ENCODE data around the gene CECR2. TPM values are rescaled to one million over a fixed set of nuclear protein-coding genes. Genes with fewer than 3 reads are reported as not detected.
A peak's percentile ranks its signal among the peaks of the same experiment; 100 is the strongest.

CECR2 gene
- total RNA-seq, 3 donors from 2014 or later: 0.32 to 0.66 (median 0.44) TPM

- no peak for TF ChIP-seq POLR2AphosphoS5 (IDR thresholded peaks at IDR 0.05)
- TF ChIP-seq POLR2A (IDR thresholded peaks at IDR 0.05): no peak
- no peak for TF ChIP-seq CTCF (IDR thresholded peaks at IDR 0.05)
- no peak overlapping the region for H3K27ac ChIP-seq
- no peak overlapping the region for H3K4me3 ChIP-seq
- H3K4me1 ChIP-seq: no peaks in the 10 kb centered on the region
- no peaks in the 10 kb centered on the region for H3K9me3 ChIP-seq
- H3K27me3 ChIP-seq: no peaks in the 10 kb centered on the region
- H3K36me3 ChIP-seq: no peaks in the 10 kb centered on the region
- no peak for DNase-seq (ENCODE audit: low spot score in 2 of 2)
- intact Hi-C loops (cut with DNase I; ENCODE audit: low total_unique reads): no loop called here
These were observed 154.7 kb downstream of the CECR2 start for GRCh38 chr22:17523925-17524324.

- Histone ChIP-seq H3K36me3 (no peaks in the 10 kb centered on the region), H3K9me3 (no peaks in the 10 kb centered on the region), H3K27ac (no peak overlapping the region), H3K4me1 (no peaks in the 10 kb centered on the region), H3K27me3 (no peaks in the 10 kb centered on the region), H3K4me3 (no peak overlapping the region)
- intact Hi-C loops (cut with DNase I; ENCODE audit: low total_unique reads): no loop called here
- DNase-seq (ENCODE audit: low spot score in 2 of 2): peak in 1 of 2 donors; percentile 28
- TF ChIP-seq POLR2AphosphoS5 (IDR thresholded peaks at IDR 0.05): no peak
- no peak for TF ChIP-seq POLR2A (IDR thresholded peaks at IDR 0.05)
- TF ChIP-seq CTCF (IDR thresholded peaks at IDR 0.05): no peak
These were observed 167.0 kb downstream of the CECR2 start for GRCh38 chr22:17536269-17536668.

GRCh38 chr22:17537155-17537554 is 167.9 kb downstream of the CECR2 start:
- H3K4me3 ChIP-seq: no peak overlapping the region

GRCh38 chr22:17540481-17540880 is 171.2 kb downstream of the CECR2 start:
- H3K9me3 ChIP-seq: no peaks in the 10 kb centered on the region
- DNase-seq (ENCODE audit: low spot score in 2 of 2): no peak
- no peaks in the 10 kb centered on the region for H3K4me1 ChIP-seq
- intact Hi-C loops (cut with DNase I; ENCODE audit: low total_unique reads): no loop called here
- no peak overlapping the region for H3K27ac ChIP-seq
- no peak overlapping the region for H3K4me3 ChIP-seq
- TF ChIP-seq POLR2AphosphoS5 (IDR thresholded peaks at IDR 0.05): no peak
- TF ChIP-seq CTCF (IDR thresholded peaks at IDR 0.05): no peak
- no peak for TF ChIP-seq POLR2A (IDR thresholded peaks at IDR 0.05)
- H3K27me3 ChIP-seq: no peaks in the 10 kb centered on the region
- H3K36me3 ChIP-seq: no peaks in the 10 kb centered on the region

More at GRCh38 chr22:17537155-17537554, 167.9 kb downstream of the CECR2 start:
- intact Hi-C loops (cut with DNase I; ENCODE audit: low total_unique reads): no loop called here
- TF ChIP-seq POLR2AphosphoS5 (IDR thresholded peaks at IDR 0.05) (no peak), POLR2A (IDR thresholded peaks at IDR 0.05) (no peak), CTCF (IDR thresholded peaks at IDR 0.05) (no peak)
- Histone ChIP-seq H3K36me3 (no peaks in the 10 kb centered on the region), H3K4me1 (no peaks in the 10 kb centered on the region), H3K9me3 (no peaks in the 10 kb centered on the region), H3K27ac (no peak overlapping the region), H3K27me3 (no peaks in the 10 kb centered on the region)
- DNase-seq (ENCODE audit: low spot score in 2 of 2): no peak

- H3K4me3 ChIP-seq: no peak overlapping the region
- DNase-seq (ENCODE audit: low spot score in 2 of 2): no peak
- no peaks in the 10 kb centered on the region for H3K4me1 ChIP-seq
- no peaks in the 10 kb centered on the region for H3K27me3 ChIP-seq
- no peak overlapping the region for H3K27ac ChIP-seq
- TF ChIP-seq POLR2A (IDR thresholded peaks at IDR 0.05) (no peak), POLR2AphosphoS5 (IDR thresholded peaks at IDR 0.05) (no peak), CTCF (IDR thresholded peaks at IDR 0.05) (no peak)
- intact Hi-C loops (cut with DNase I; ENCODE audit: low total_unique reads): no loop called here
- no peaks in the 10 kb centered on the region for H3K36me3 ChIP-seq
- no peaks in the 10 kb centered on the region for H3K9me3 ChIP-seq
These were observed 172.2 kb downstream of the CECR2 start for GRCh38 chr22:17541476-17541875.

Data from breast epithelium (tissue), 4 donors.